Activated CD4-positive, alpha-beta memory T cell treated with anti-CD3 and anti-CD28 coated beads for 36 hours (primary cell): ENCODE measurements around the gene EAF1. TPM values are rescaled to one million over a fixed set of nuclear protein-coding genes. Genes with fewer than 3 reads are reported as not detected.
"Not testable (repeated sequence)": the region's sequence is repeated elsewhere in the genome, so short reads cannot be mapped to it uniquely, and the experiment has no call there.

Source experiments
- CTCF ChIA-PET: fragments of 350-600 bp; sonication (Branson Sonifier 250); formaldehyde crosslinking; loops from one replicate; lab custom pipeline; 2021; ENCODE audit warnings: antibody characterized with exemption, inconsistent platforms; lab: Charles Lee
- POLR2A ChIA-PET: fragments of 350-600 bp; sonication (Branson Sonifier 250); formaldehyde crosslinking; loops from one replicate; lab custom pipeline; 2021; ENCODE audit warnings: antibody characterized with exemption; lab: Charles Lee
- DNase-seq: peaks from one replicate; pipeline ENCODE4 v3.0.0-alpha.2; 2020
- H3K27ac Mint-ChIP-seq: one replicate; pipeline ENCODE4 v1.8.0; 2021; ENCODE audit warnings: mixed read lengths
- H3K27me3 Mint-ChIP-seq: one replicate; pipeline ENCODE4 v1.8.0; 2021; ENCODE audit warnings: mixed read lengths
- H3K36me3 Mint-ChIP-seq: one replicate; pipeline ENCODE4 v1.8.0; 2021; ENCODE audit warnings: mixed read lengths
- H3K4me1 Mint-ChIP-seq: one replicate; pipeline ENCODE4 v1.8.0; 2021; ENCODE audit warnings: low read depth, mixed read lengths
- H3K4me3 Mint-ChIP-seq: one replicate; pipeline ENCODE4 v1.8.0; 2021; ENCODE audit warnings: mild to moderate bottlenecking, mixed read lengths
- H3K9me3 Mint-ChIP-seq: one replicate; pipeline ENCODE4 v1.8.0; 2021; ENCODE audit warnings: mixed read lengths
- intact Hi-C: fragments of 100-400 bp; cut with micrococcal nuclease; formaldehyde crosslinking; loops from one replicate; pipeline ENCODE4 v1.15.1; 2023
- total RNA-seq, 2 experiments: library from RNA; stranded (reverse); gene quantifications; one replicate each; pipeline ENCODE4 v1.2.3, GENCODE V29; 2021

EAF1 gene
- total RNA-seq, 2 experiments from 2014 or later: 23.4 to 23.6 TPM

- H3K36me3 Mint-ChIP-seq, H3K27me3 Mint-ChIP-seq, H3K27ac Mint-ChIP-seq, DNase-seq, H3K9me3 Mint-ChIP-seq, H3K4me1 Mint-ChIP-seq, intact Hi-C loops, POLR2A ChIA-PET, H3K4me3 Mint-ChIP-seq: not testable (repeated sequence)
- CTCF ChIA-PET: interaction anchor here (1.0 kb wide), 1 partner anchor 17 kb away, joined by 3 read pairs; no protein-coding TSS in a partner anchor
Measured at GRCh38 chr3:15388335-15388734, 39.1 kb upstream of the EAF1 start.

GRCh38 chr3:15390460-15390859 is 36.9 kb upstream of the EAF1 start:
- peaks cover 6% of the 10 kb centered on the region for H3K4me1 Mint-ChIP-seq
- intact Hi-C loops: no loop called here
- no peaks in the 10 kb centered on the region for H3K36me3 Mint-ChIP-seq
- peaks cover 5% of the 10 kb centered on the region for H3K9me3 Mint-ChIP-seq
- no peak overlapping the region for H3K27ac Mint-ChIP-seq
- POLR2A ChIA-PET: no interaction called here
- H3K4me3 Mint-ChIP-seq: no peak overlapping the region
- no peak for DNase-seq
- CTCF ChIA-PET: no interaction called here
- no peaks in the 10 kb centered on the region for H3K27me3 Mint-ChIP-seq

- Mint-ChIP-seq H3K36me3 (no peaks in the 10 kb centered on the region), H3K27ac (no peak overlapping the region), H3K4me1 (peaks cover 2% of the 10 kb centered on the region), H3K9me3 (peaks cover 3% of the 10 kb centered on the region), H3K4me3 (no peak overlapping the region), H3K27me3 (no peaks in the 10 kb centered on the region)
- DNase-seq: no peak
- CTCF ChIA-PET: no interaction called here
- POLR2A ChIA-PET: no interaction called here
- intact Hi-C loops: no loop called here
Measured at GRCh38 chr3:15391007-15391406, 36.4 kb upstream of the EAF1 start.

- H3K9me3 Mint-ChIP-seq, CTCF ChIA-PET, DNase-seq, H3K36me3 Mint-ChIP-seq, H3K27me3 Mint-ChIP-seq, H3K27ac Mint-ChIP-seq, POLR2A ChIA-PET, H3K4me3 Mint-ChIP-seq, intact Hi-C loops, H3K4me1 Mint-ChIP-seq: not testable (repeated sequence)
Measured at GRCh38 chr3:15393252-15393651, 34.1 kb upstream of the EAF1 start.

GRCh38 chr3:15398731-15399133 is 28.7 kb upstream of the EAF1 start:
- H3K36me3 Mint-ChIP-seq, H3K27ac Mint-ChIP-seq, intact Hi-C loops, H3K9me3 Mint-ChIP-seq, DNase-seq, POLR2A ChIA-PET, H3K4me3 Mint-ChIP-seq, H3K27me3 Mint-ChIP-seq: not testable (repeated sequence)
- CTCF ChIA-PET: interaction anchor here (1.3 kb wide), 1 partner anchor 131 kb away, joined by 6 read pairs; no protein-coding TSS in a partner anchor
- H3K4me1 Mint-ChIP-seq: peaks cover 20% of the 10 kb centered on the region

- no peaks in the 10 kb centered on the region for H3K9me3 Mint-ChIP-seq
- no peak for DNase-seq
- no peak overlapping the region for H3K27ac Mint-ChIP-seq
- CTCF ChIA-PET: interaction anchor here (1.0 to 1.7 kb wide), 3 partner anchors 28 to 194 kb away, joined by 3 to 8 read pairs (median 5); partner anchors contain the start of gene CAPN7
- no peak overlapping the region for H3K4me3 Mint-ChIP-seq
- no peaks in the 10 kb centered on the region for H3K36me3 Mint-ChIP-seq
- intact Hi-C loops: loop anchor here (10.0 kb wide), 1 partner anchor 285 kb away; no protein-coding TSS in a partner anchor
- POLR2A ChIA-PET: no interaction called here
- H3K27me3 Mint-ChIP-seq: no peaks in the 10 kb centered on the region
- peaks cover 20% of the 10 kb centered on the region for H3K4me1 Mint-ChIP-seq
Measured at GRCh38 chr3:15399970-15400369, 27.4 kb upstream of the EAF1 start.

GRCh38 chr3:15401936-15402335 is 25.5 kb upstream of the EAF1 start:
- CTCF ChIA-PET: no interaction called here
- no peak overlapping the region for H3K4me3 Mint-ChIP-seq
- peaks cover 20% of the 10 kb centered on the region for H3K4me1 Mint-ChIP-seq
- POLR2A ChIA-PET: no interaction called here
- no peaks in the 10 kb centered on the region for H3K9me3 Mint-ChIP-seq
- H3K36me3 Mint-ChIP-seq: no peaks in the 10 kb centered on the region
- DNase-seq: no peak
- H3K27ac Mint-ChIP-seq: no peak overlapping the region
- no peaks in the 10 kb centered on the region for H3K27me3 Mint-ChIP-seq
- intact Hi-C loops: loop anchor here (10.0 kb wide), 1 partner anchor 287 kb away; no protein-coding TSS in a partner anchor

- no peak overlapping the region for H3K27ac Mint-ChIP-seq
- ChIA-PET POLR2A (no interaction called here), CTCF (interaction anchor here (0.5 to 4.8 kb wide), 6 partner anchors 16 to 201 kb away, joined by 3 to 123 read pairs (median 3); partner anchors contain the start of gene CAPN7)
- no peak for DNase-seq
- no peaks in the 10 kb centered on the region for H3K27me3 Mint-ChIP-seq
- no peak overlapping the region for H3K4me3 Mint-ChIP-seq
- H3K9me3 Mint-ChIP-seq: no peaks in the 10 kb centered on the region
- intact Hi-C loops: loop anchor here (10.0 kb wide), 1 partner anchor 289 kb away; no protein-coding TSS in a partner anchor
- H3K4me1 Mint-ChIP-seq: peaks cover 18% of the 10 kb centered on the region
- H3K36me3 Mint-ChIP-seq: no peaks in the 10 kb centered on the region
Measured at GRCh38 chr3:15403495-15403894, 23.9 kb upstream of the EAF1 start.

- no peak for DNase-seq
Measured at GRCh38 chr3:15403965-15404364, 23.4 kb upstream of the EAF1 start.

GRCh38 chr3:15404767-15405166 is 22.6 kb upstream of the EAF1 start:
- no peak overlapping the region for H3K27ac Mint-ChIP-seq
- CTCF ChIA-PET: interaction anchor here (0.6 to 4.8 kb wide), 44 partner anchors 9 to 324 kb away, joined by 3 to 178 read pairs (median 5); partner anchors contain the start of genes CAPN7, METTL6 and SH3BP5
- H3K4me1 Mint-ChIP-seq: peaks cover 11% of the 10 kb centered on the region
- no peaks in the 10 kb centered on the region for H3K9me3 Mint-ChIP-seq
- H3K4me3 Mint-ChIP-seq: no peak overlapping the region
- DNase-seq: no peak
- H3K36me3 Mint-ChIP-seq: peaks cover 1% of the 10 kb centered on the region
- POLR2A ChIA-PET: interaction anchor here (2.3 kb wide), 1 partner anchor 136 kb away, joined by 12 read pairs; no protein-coding TSS in a partner anchor
- intact Hi-C loops: loop anchor here (1.0 to 10.0 kb wide), 4 partner anchors 136 to 290 kb away; partner anchors contain the start of gene CAPN7
- no peaks in the 10 kb centered on the region for H3K27me3 Mint-ChIP-seq

More at GRCh38 chr3:15403965-15404364, 23.4 kb upstream of the EAF1 start:
- Mint-ChIP-seq H3K36me3 (no peaks in the 10 kb centered on the region), H3K27me3 (no peaks in the 10 kb centered on the region), H3K9me3 (no peaks in the 10 kb centered on the region), H3K27ac (no peak overlapping the region), H3K4me1 (peaks cover 18% of the 10 kb centered on the region), H3K4me3 (no peak overlapping the region)
- ChIA-PET POLR2A (no interaction called here), CTCF (interaction anchor here (0.5 to 4.8 kb wide), 4 partner anchors 19 to 200 kb away, joined by 3 to 178 read pairs (median 63); partner anchors contain the start of gene CAPN7)
- intact Hi-C loops: loop anchor here (10.0 kb wide), 1 partner anchor 289 kb away; no protein-coding TSS in a partner anchor

GRCh38 chr3:15405448-15406050 is 21.8 kb upstream of the EAF1 start:
- ChIA-PET CTCF (interaction anchor here (0.6 to 4.8 kb wide), 50 partner anchors 8 to 325 kb away, joined by 3 to 178 read pairs (median 5); partner anchors contain the start of genes CAPN7, METTL6 and SH3BP5), POLR2A (interaction anchor here (0.8 to 2.3 kb wide), 2 partner anchors 137 to 200 kb away, joined by 4 to 12 read pairs; partner anchors contain the start of gene CAPN7)
- peaks cover 3% of the 10 kb centered on the region for H3K4me1 Mint-ChIP-seq
- intact Hi-C loops: loop anchor here (1.0 to 10.0 kb wide), 4 partner anchors 137 to 291 kb away; partner anchors contain the start of gene CAPN7
- no peak overlapping the region for H3K4me3 Mint-ChIP-seq
- H3K27me3 Mint-ChIP-seq: no peaks in the 10 kb centered on the region
- no peak overlapping the region for H3K27ac Mint-ChIP-seq
- peaks cover 4% of the 10 kb centered on the region for H3K36me3 Mint-ChIP-seq
- no peaks in the 10 kb centered on the region for H3K9me3 Mint-ChIP-seq
- no peak for DNase-seq

GRCh38 chr3:15409239-15409638 is 18.2 kb upstream of the EAF1 start:
- CTCF ChIA-PET: interaction anchor here (1.0 to 3.3 kb wide), 4 partner anchors 15 to 207 kb away, joined by 3 to 14 read pairs (median 5); no protein-coding TSS in a partner anchor
- POLR2A ChIA-PET: no interaction called here
- Mint-ChIP-seq H3K36me3 (peaks cover 11% of the 10 kb centered on the region), H3K4me3 (no peak overlapping the region), H3K4me1 (no peaks in the 10 kb centered on the region), H3K27ac (no peak overlapping the region), H3K27me3 (no peaks in the 10 kb centered on the region), H3K9me3 (no peaks in the 10 kb centered on the region)
- intact Hi-C loops: loop anchor here (10.0 kb wide), 1 partner anchor 294 kb away; no protein-coding TSS in a partner anchor
- DNase-seq: no peak
